Right lobe of liver (tissue), 6 donors: ENCODE measurements around the gene YIPF6. TPM values are rescaled to one million over a fixed set of nuclear protein-coding genes. Genes with fewer than 3 reads are reported as not detected.
"Not testable (repeated sequence)": the region's sequence is repeated elsewhere in the genome, so short reads cannot be mapped to it uniquely, and the experiment has no call there.

Source experiments
- ATAC-seq, 4 donors: fragments of 200-7000 bp; cut with Tn5 transposase; one replicate each; pipeline ENCODE4 v1.9.1; 2020; ENCODE audit warnings: mild to moderate bottlenecking in 4 of 4, moderate library complexity in 4 of 4
- DNase-seq, 3 donors: peaks; one replicate each; pipeline ENCODE4 v3.0.0-alpha.2; 2020
- H3K27ac ChIP-seq, 3 donors: fragments of 200-600 bp; one replicate each; pipeline ENCODE4 v1.8.0; 2022
- H3K27me3 ChIP-seq, 2 donors: fragments of 200-600 bp; one replicate each; pipeline ENCODE4 v1.8.0; 2022
- H3K36me3 ChIP-seq, 4 donors: fragments of 200-600 bp; sonication (generic) in 1 of 4; one replicate each; pipeline versions ENCODE4 v1.5.1 to v1.8.0; 2017 to 2022; ENCODE audit warnings: control low read depth in 1 of 4
- H3K4me1 ChIP-seq, 4 donors: fragments of 200-600 bp; sonication (generic) in 1 of 4; one replicate each; pipeline versions ENCODE4 v1.5.1 to v1.8.0; 2017 to 2022; ENCODE audit warnings: control low read depth in 1 of 4
- H3K4me3 ChIP-seq, 3 donors: fragments of 200-600 bp; one replicate each; pipeline ENCODE4 v1.8.0; 2022
- H3K9me3 ChIP-seq, 4 donors: fragments of 200-600 bp; sonication (generic) in 1 of 4; one replicate each; pipeline versions ENCODE4 v1.5.1 to v1.8.0; 2017 to 2022; ENCODE audit warnings: control low read depth in 1 of 4
- POLR2A ChIP-seq: fragments of 450-650 bp; IDR thresholded peaks from one replicate; pipeline ENCODE4 v1.6.1; 2017; ENCODE audit warnings: antibody characterized with exemption, mild to moderate bottlenecking
- WGBS: methylation state at CpG from one replicate; pipeline ENCODE4 v1.1.6; 2018; ENCODE audit warnings: low coverage, low lambda C conversion rate; ENCODE audit not compliant: insufficient coverage; ENCODE audit errors: missing lambda C conversion rate; 5-methylcytosine and 5-hydroxymethylcytosine counted together
- intact Hi-C, 2 donors: fragments of 100-400 bp; cut with DNase I; formaldehyde crosslinking; loops; one replicate each; pipeline versions ENCODE4 v1.11.2 to v1.14.1; 2022
- total RNA-seq, 6 experiments: library from RNA; depleted of rRNA in 2 of 6; stranded (reverse); fragments of >200 nt in 2 of 6; fragmentation: NEBNext Ultra II Directional in 3 of 6; extraction: Animal tissue kit (Norgen Biotek cat#: 25700) in 3 of 6; gene quantifications; one replicate each; pipeline versions ENCODE4 v1.1.0 to v1.2.4, GENCODE V29; 2016 to 2023
- TF ChIP-seq, protein P1 (sequence below), 4 donors: fragments of 200-600 bp in 3 of 4; fragments of 450-650 bp in 1 of 4; IDR thresholded peaks; one replicate each; pipeline versions ENCODE4 v1.5.1 to v1.8.0; 2016 to 2022; ENCODE audit warnings: antibody characterized with exemption in 4 of 4, mild to moderate bottlenecking in 2 of 4
- donor health status: DM: no; HTN: yes; CAD: no.
- donor health status: DM: no; HTN: no; CAD: no.
- donor health status: DM: no; HTN: no; CAD: no.
- donor health status: DM: no; HTN: yes; CAD: no.
- donor health status: DM: no; HTN: yes; CAD: no.

The YIPF6 gene
- total RNA-seq, 6 experiments from 2014 or later, result 24.9 to 37.0 (median 30.9) TPM

DNA sequence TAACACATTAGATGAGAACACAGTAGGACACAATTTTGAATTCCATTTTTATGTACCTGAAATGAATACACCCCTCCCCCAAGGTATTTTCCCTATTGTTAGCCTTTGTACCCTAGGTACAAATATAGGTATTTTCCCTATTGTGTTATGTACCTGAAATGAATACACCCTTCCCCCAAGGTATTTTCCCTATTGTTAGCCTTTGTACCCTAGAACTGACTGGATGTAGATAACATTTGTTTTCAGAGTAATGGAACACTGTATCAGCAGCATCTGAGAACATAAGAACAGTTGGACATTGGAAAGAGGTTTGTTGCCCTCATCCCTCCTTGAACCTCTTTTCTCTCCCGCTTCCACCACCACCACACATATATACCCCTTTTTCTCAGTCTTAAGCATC is 37.6 kb downstream of the YIPF6 start:
- Histone ChIP-seq H3K4me1 (no peaks in the 10 kb centered on the region), H3K4me3 (no peak overlapping the region), H3K36me3 (peaks cover 0 to 5% (median 0%) of the 10 kb centered on the region in 4 donors), H3K9me3 (no peaks in the 10 kb centered on the region), H3K27me3 (no peaks in the 10 kb centered on the region), H3K27ac (no peak overlapping the region)
- ATAC-seq (peak; percentile 51 to 81 (median 54)), DNase-seq (no peak)
- 89% methylated on average over 1 of the region's 1 CpG for WGBS
- intact Hi-C loops, result no loop called here
- TF ChIP-seq POLR2A, result no peak
- TF ChIP-seq, protein P1, sequence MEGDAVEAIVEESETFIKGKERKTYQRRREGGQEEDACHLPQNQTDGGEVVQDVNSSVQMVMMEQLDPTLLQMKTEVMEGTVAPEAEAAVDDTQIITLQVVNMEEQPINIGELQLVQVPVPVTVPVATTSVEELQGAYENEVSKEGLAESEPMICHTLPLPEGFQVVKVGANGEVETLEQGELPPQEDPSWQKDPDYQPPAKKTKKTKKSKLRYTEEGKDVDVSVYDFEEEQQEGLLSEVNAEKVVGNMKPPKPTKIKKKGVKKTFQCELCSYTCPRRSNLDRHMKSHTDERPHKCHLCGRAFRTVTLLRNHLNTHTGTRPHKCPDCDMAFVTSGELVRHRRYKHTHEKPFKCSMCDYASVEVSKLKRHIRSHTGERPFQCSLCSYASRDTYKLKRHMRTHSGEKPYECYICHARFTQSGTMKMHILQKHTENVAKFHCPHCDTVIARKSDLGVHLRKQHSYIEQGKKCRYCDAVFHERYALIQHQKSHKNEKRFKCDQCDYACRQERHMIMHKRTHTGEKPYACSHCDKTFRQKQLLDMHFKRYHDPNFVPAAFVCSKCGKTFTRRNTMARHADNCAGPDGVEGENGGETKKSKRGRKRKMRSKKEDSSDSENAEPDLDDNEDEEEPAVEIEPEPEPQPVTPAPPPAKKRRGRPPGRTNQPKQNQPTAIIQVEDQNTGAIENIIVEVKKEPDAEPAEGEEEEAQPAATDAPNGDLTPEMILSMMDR (IDR thresholded peaks at IDR 0.05), result no peak

DNA sequence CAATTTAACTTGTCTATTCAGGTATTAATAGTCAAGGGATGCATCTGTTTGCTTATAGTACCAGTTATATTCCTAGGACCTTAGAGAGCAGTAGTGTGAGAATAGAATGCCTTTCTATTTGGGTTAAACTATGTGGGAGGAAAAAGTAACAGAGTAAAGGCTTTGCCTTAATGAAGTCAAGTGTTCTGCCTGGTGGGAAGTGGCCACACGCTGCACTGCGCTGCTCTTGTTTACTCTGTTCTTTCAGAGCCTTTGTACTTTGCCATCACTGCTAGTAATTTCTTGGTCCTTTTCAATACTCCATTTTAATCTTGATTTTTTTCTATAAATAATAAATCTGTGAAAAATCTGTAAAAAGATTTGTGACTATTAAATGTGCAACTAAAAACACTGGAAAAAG is 38.0 kb downstream of the YIPF6 start:
- intact Hi-C loops, result no loop called here
- no peaks in the 10 kb centered on the region for H3K4me1 ChIP-seq
- no peak for TF ChIP-seq POLR2A
- TF ChIP-seq, protein P1 (IDR thresholded peaks at IDR 0.05), result no peak
- WGBS, result 50% methylated on average over 2 of the region's 2 CpGs
- H3K27ac ChIP-seq, result no peak overlapping the region
- peak in 1 of 4 donors; percentile 38 for ATAC-seq
- peaks cover 0 to 3% (median 0%) of the 10 kb centered on the region in 4 donors for H3K36me3 ChIP-seq
- H3K4me3 ChIP-seq, result no peak overlapping the region
- no peaks in the 10 kb centered on the region for H3K9me3 ChIP-seq
- no peaks in the 10 kb centered on the region for H3K27me3 ChIP-seq
- DNase-seq, result no peak

GRCh38 chrX:68550193-68550592 is 51.3 kb downstream of the YIPF6 start:
- no peak overlapping the region for H3K4me3 ChIP-seq
- no peaks in the 10 kb centered on the region for H3K36me3 ChIP-seq
- no peaks in the 10 kb centered on the region for H3K27me3 ChIP-seq
- H3K27ac ChIP-seq, result no peak overlapping the region
- no peaks in the 10 kb centered on the region for H3K9me3 ChIP-seq
- intact Hi-C loops, result no loop called here
- no peaks in the 10 kb centered on the region for H3K4me1 ChIP-seq
- no peak for DNase-seq
- 72% methylated on average over 3 of the region's 3 CpGs for WGBS
- ATAC-seq, result no peak
- no peak for TF ChIP-seq POLR2A
- TF ChIP-seq, protein P1 (IDR thresholded peaks at IDR 0.05), result no peak

DNA sequence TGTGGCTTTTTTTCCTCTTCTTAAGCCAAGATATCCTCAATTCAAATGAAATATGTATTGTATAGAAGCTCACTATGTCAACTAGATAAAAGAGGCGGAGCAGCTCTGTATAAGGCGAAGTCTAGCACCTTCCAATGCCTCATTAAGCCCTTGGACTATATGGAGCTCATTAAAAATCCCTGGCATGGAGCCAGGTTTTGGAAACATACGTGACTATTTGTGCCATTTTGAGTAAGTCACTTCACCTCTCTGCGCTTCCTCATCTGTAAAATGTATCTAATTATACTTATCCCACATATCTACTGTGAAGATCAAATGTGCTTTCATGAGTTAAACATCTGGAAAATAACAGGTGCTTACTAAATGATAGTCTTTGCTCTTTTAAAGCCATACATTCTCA is 57.2 kb downstream of the YIPF6 start:
- intact Hi-C loops, result no loop called here
- Histone ChIP-seq H3K27ac (no peak overlapping the region), H3K36me3 (no peaks in the 10 kb centered on the region), H3K27me3 (no peaks in the 10 kb centered on the region), H3K9me3 (no peaks in the 10 kb centered on the region), H3K4me1 (no peaks in the 10 kb centered on the region), H3K4me3 (no peak overlapping the region)
- DNase-seq (no peak), ATAC-seq (no peak)
- 80% methylated on average over 4 of the region's 4 CpGs for WGBS
- no peak for TF ChIP-seq POLR2A
- TF ChIP-seq, protein P1 (IDR thresholded peaks at IDR 0.05), result no peak

GRCh38 chrX:68557126-68557525 is 58.3 kb downstream of the YIPF6 start:
- H3K4me3 ChIP-seq, ATAC-seq, H3K9me3 ChIP-seq, H3K27ac ChIP-seq, H3K27me3 ChIP-seq, DNase-seq, H3K4me1 ChIP-seq, intact Hi-C loops, H3K36me3 ChIP-seq: not testable (repeated sequence)
- WGBS, result 75% methylated on average over 8 of the region's 8 CpGs

- H3K9me3 ChIP-seq, H3K4me3 ChIP-seq, ATAC-seq, H3K36me3 ChIP-seq, H3K27ac ChIP-seq, DNase-seq, intact Hi-C loops, H3K4me1 ChIP-seq, H3K27me3 ChIP-seq: not testable (repeated sequence)
- WGBS, result 67% methylated on average over 3 of the region's 4 CpGs
These were observed 61.1 kb downstream of the YIPF6 start for GRCh38 chrX:68559905-68560304.
